K562 (cell line): ENCODE data around the gene MRPS15. TPM values are rescaled to one million over a fixed set of nuclear protein-coding genes. Genes with fewer than 3 reads are reported as not detected.

Experiments used
- ARID4B ChIP-seq: sonication (generic); formaldehyde crosslinking; IDR thresholded peaks from 2 replicates; pipeline ENCODE4 v1.8.0; 2022; ENCODE audit warnings: mild to moderate bottlenecking, missing genetic modification reagents
- CBX1 ChIP-seq: sonication (generic); IDR thresholded peaks from 2 replicates; pipeline ENCODE4 v1.6.1; 2016; ENCODE audit warnings: antibody characterized with exemption, low read depth, mild to moderate bottlenecking
- CBX8 ChIP-seq: fragments of 200-600 bp; sonication (generic); IDR thresholded peaks from 2 replicates; pipeline ENCODE4 v1.6.1; 2012; ENCODE audit warnings: borderline replicate concordance, mixed run types, low read depth, mild to moderate bottlenecking, moderate library complexity, mixed read lengths, low read length, control low read depth, inconsistent platforms; ENCODE audit not compliant: poor library complexity, severe bottlenecking; ENCODE audit errors: extremely low read depth
- CCNT2 ChIP-seq: IDR thresholded peaks from 2 replicates; pipeline ENCODE4 v1.6.1; 2011; ENCODE audit warnings: borderline replicate concordance, low read depth, mild to moderate bottlenecking, moderate library complexity, mixed read lengths, low read length; ENCODE audit not compliant: insufficient read length; ENCODE audit errors: extremely low read depth
- CXXC5 ChIP-seq: fragments of 250-450 bp; sonication (Bioruptor Pico); IDR thresholded peaks from 2 replicates; pipeline ENCODE4 v1.8.0; 2022; ENCODE audit warnings: inconsistent platforms, mild to moderate bottlenecking, moderate library complexity
- DPF2 ChIP-seq: fragments of 450-650 bp; IDR thresholded peaks from 2 replicates; pipeline ENCODE4 v1.6.1; 2016
- E4F1 ChIP-seq: fragments of 250-450 bp; sonication (Bioruptor Pico); IDR thresholded peaks from 2 replicates; pipeline ENCODE4 v1.5.0; 2021; ENCODE audit warnings: mild to moderate bottlenecking, borderline replicate concordance
- ERF ChIP-seq: fragments of 450-650 bp; formaldehyde crosslinking; IDR thresholded peaks from 2 replicates; pipeline ENCODE4 v1.4.0; 2020; ENCODE audit warnings: mild to moderate bottlenecking, mixed read lengths
- FOXK2 ChIP-seq, 2 experiments: fragments of 450-650 bp; IDR thresholded peaks in 1 of 2; conservative IDR thresholded peaks in 1 of 2; 2 replicates each; pipeline ENCODE4 v1.6.1; 2016; ENCODE audit warnings: low read depth in 2 of 2, mild to moderate bottlenecking in 1 of 2
- HLTF ChIP-seq: fragments of 450-650 bp; IDR thresholded peaks from 2 replicates; pipeline ENCODE4 v1.6.1; 2016
- MAFK ChIP-seq: IDR thresholded peaks from 2 replicates; pipeline ENCODE4 v1.6.1; 2011; ENCODE audit warnings: low read length, improper control_type of control experiment
- MCM7 ChIP-seq, 2 experiments: fragments of 450-650 bp; IDR thresholded peaks; 2 replicates each; pipeline ENCODE4 v1.6.1; 2016 to 2018
- NR3C1 ChIP-seq: sonication (generic); formaldehyde crosslinking; IDR thresholded peaks from 2 replicates; pipeline ENCODE4 v1.8.1; 2022; ENCODE audit warnings: missing genetic modification reagents
- RAD21 ChIP-seq, 2 experiments: fragments of 250-450 bp in 1 of 2; fragments of 450-650 bp in 1 of 2; sonication (Bioruptor Pico) in 1 of 2; formaldehyde crosslinking in 1 of 2; IDR thresholded peaks in 1 of 2; conservative IDR thresholded peaks in 1 of 2; 2 replicates each; pipeline versions ENCODE4 v1.4.0 to v1.8.0; 2020 to 2022; ENCODE audit warnings: mild to moderate bottlenecking in 2 of 2, moderate library complexity in 1 of 2
- SMARCE1 ChIP-seq: fragments of 450-650 bp; IDR thresholded peaks from 2 replicates; pipeline ENCODE4 v1.7.1; 2016; ENCODE audit warnings: mild to moderate bottlenecking
- TAF1 ChIP-seq: IDR thresholded peaks from 2 replicates; pipeline ENCODE4 v1.6.1; 2011; ENCODE audit warnings: mild to moderate bottlenecking, low read length, moderate library complexity; ENCODE audit not compliant: insufficient read depth, control insufficient read depth, severe bottlenecking; ENCODE audit errors: extremely low read depth
- TCF3 ChIP-seq: sonication (generic); formaldehyde crosslinking; IDR thresholded peaks from 2 replicates; pipeline ENCODE4 v1.4.0; 2020; ENCODE audit warnings: mild to moderate bottlenecking, missing genetic modification reagents
- TCFL5 ChIP-seq: fragments of 250-450 bp; sonication (Bioruptor Pico); conservative IDR thresholded peaks from 2 replicates; pipeline ENCODE4 v1.6.1; 2021; ENCODE audit warnings: mild to moderate bottlenecking, moderate library complexity, matching md5 sums
- ZC3H8 ChIP-seq: fragments of 450-650 bp; IDR thresholded peaks from 2 replicates; pipeline ENCODE4 v1.6.1; 2017
- ZNF175 ChIP-seq: fragments of 200-800 bp; sonication (Bioruptor generic); IDR thresholded peaks from 2 replicates; pipeline ENCODE4 v1.6.1; 2016; ENCODE audit warnings: low read depth, mild to moderate bottlenecking, missing genetic modification characterization, missing compliant biosample characterization
- ZNF282 ChIP-seq: sonication (generic); formaldehyde crosslinking; IDR thresholded peaks from 2 replicates; pipeline ENCODE4 v1.8.1; 2023; ENCODE audit warnings: missing genetic modification reagents
- polyA plus RNA-seq, 8 experiments: library from polyadenylated mRNA; depleted of rRNA in 4 of 8; stranded (reverse) in 5 of 8; unstranded in 3 of 8; fragments of >200 nt; fragmentation: Nextera tagmentation in 2 of 8; fragmentation: Illumina TruSeq in 1 of 8; extraction: Ambion mirVana in 2 of 8; extraction: Trizol in 1 of 8; gene quantifications; 2 replicates each; pipeline versions ENCODE4 v1.2.1 to v1.2.3, GENCODE V29; 2011 to 2014; ENCODE audit warnings: inconsistent platforms in 1 of 8, missing spikeins in 1 of 8
- total RNA-seq, 7 experiments: library from RNA; depleted of rRNA in 6 of 7; stranded (reverse); fragments of >200 nt in 6 of 7; fragmentation: Illumina TruSeq in 2 of 7; extraction: Trizol in 2 of 7; gene quantifications; 2 replicates each; pipeline versions ENCODE4 v1.2.1 to v1.2.3, GENCODE V29; 2011 to 2021; ENCODE audit warnings: low replicate concordance in 1 of 7
- TF ChIP-seq, protein P1 (sequence below): fragments of 250-450 bp; sonication (Bioruptor Pico); IDR thresholded peaks from 2 replicates; pipeline ENCODE4 v1.4.0; 2020; ENCODE audit warnings: mild to moderate bottlenecking

Gene MRPS15
- total and polyA plus RNA-seq, 9 of the 15 experiments (the other 6 are each of a cell fraction or from before 2014, with no cell fraction given) = 62.9 to 286 (median 149) TPM

GRCh38 chr1:36492491-36492890, 28.3 kb upstream of the MRPS15 start (continued):
- no peak for TF ChIP-seq ZNF282
- peak; percentile 89 for TF ChIP-seq DPF2
- peak; percentile 24 for TF ChIP-seq TAF1
- no peak for TF ChIP-seq E4F1
- TF ChIP-seq CBX1 = no peak
- no peak for TF ChIP-seq ERF
- no peak for TF ChIP-seq ZNF175
- TF ChIP-seq HLTF = no peak
- peak; percentile 98 for TF ChIP-seq TCF3 (CRISPR knock-in tag)
- no peak for TF ChIP-seq RAD21 (CRISPR knock-in tag; conservative IDR thresholded peaks at IDR 0.05 in 1 of 2, IDR thresholded peaks at IDR 0.05 in 1 of 2)
- TF ChIP-seq MCM7 (IDR thresholded peaks at IDR 0.05) = no peak
- no peak for TF ChIP-seq ARID4B (CRISPR knock-in tag)
- TF ChIP-seq, protein P1, sequence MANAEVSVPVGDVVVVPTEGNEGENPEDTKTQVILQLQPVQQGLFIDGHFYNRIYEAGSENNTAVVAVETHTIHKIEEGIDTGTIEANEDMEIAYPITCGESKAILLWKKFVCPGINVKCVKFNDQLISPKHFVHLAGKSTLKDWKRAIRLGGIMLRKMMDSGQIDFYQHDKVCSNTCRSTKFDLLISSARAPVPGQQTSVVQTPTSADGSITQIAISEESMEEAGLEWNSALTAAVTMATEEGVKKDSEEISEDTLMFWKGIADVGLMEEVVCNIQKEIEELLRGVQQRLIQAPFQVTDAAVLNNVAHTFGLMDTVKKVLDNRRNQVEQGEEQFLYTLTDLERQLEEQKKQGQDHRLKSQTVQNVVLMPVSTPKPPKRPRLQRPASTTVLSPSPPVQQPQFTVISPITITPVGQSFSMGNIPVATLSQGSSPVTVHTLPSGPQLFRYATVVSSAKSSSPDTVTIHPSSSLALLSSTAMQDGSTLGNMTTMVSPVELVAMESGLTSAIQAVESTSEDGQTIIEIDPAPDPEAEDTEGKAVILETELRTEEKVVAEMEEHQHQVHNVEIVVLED (CRISPR knock-in tag) = no peak
- no peak for TF ChIP-seq ZC3H8
- TF ChIP-seq TCFL5 (CRISPR knock-in tag) = no peak
- peak; percentile 63 for TF ChIP-seq CXXC5
- no peak for TF ChIP-seq MAFK
- no peak for TF ChIP-seq CCNT2
- no peak for TF ChIP-seq NR3C1
- TF ChIP-seq CBX8 = no peak
- no peak for TF ChIP-seq FOXK2 (conservative IDR thresholded peaks at IDR 0.05 in 1 of 2, IDR thresholded peaks at IDR 0.05 in 1 of 2; ENCODE audit: low read depth in 2 of 2)
- TF ChIP-seq SMARCE1 = peak; percentile 84
